K562 (cell line): ENCODE measurements around the gene ZNF774. TPM values are rescaled to one million over a fixed set of nuclear protein-coding genes. Genes with fewer than 3 reads are reported as not detected.

Experiments used
- ATAC-seq: fragments of 200-7000 bp; cut with Tn5 transposase; 3 replicates; pipeline ENCODE4 v1.9.1; 2020; ENCODE audit warnings: moderate library complexity
- BruUV-seq: library from RNA; stranded (reverse); fragments of 400-500 nt; replicated peaks from 2 replicates; lab custom pipeline; 2021; lab: Mats Ljungman, UMichigan
- CTCF ChIA-PET: fragments of 300-600 bp; formaldehyde crosslinking; extraction: SDS; loops from one replicate; lab custom pipeline; 2021; ENCODE audit warnings: low intra/inter-chr PET ratio; lab: Yijun Ruan, JAX
- POLR2A ChIA-PET: fragments of 300-600, 350-650 bp; sonication (Branson Sonifier 250); formaldehyde crosslinking; extraction: SDS; loops from one replicate; lab custom pipeline; 2021; ENCODE audit warnings: antibody characterized with exemption, inconsistent platforms; lab: Yijun Ruan, JAX
- DNase-seq, 4 experiments: peaks; one replicate each; pipeline versions ENCODE4 v3.0.0 to v3.0.0-alpha.2; 2011 to 2018; ENCODE audit warnings: low spot score in 3 of 4, mixed read lengths in 3 of 4; ENCODE audit errors: extremely low read depth in 1 of 4
- FAIRE-seq: peaks from 2 replicates; lab custom pipeline; 2011; peaks lifted over from hg19 to GRCh38; lab: Jason Lieb, UNC
- H2AFZ ChIP-seq: 2 replicates; pipeline ENCODE4 v1.6.0; 2011; ENCODE audit warnings: low read depth, low read length, control low read depth, inconsistent platforms
- H3K27ac ChIP-seq: fragments of 200-600 bp; 3 replicates; pipeline ENCODE4 v1.8.0; 2011; ENCODE audit warnings: low read depth, mild to moderate bottlenecking, control low read depth, inconsistent platforms, low read length, moderate library complexity, mixed read lengths; ENCODE audit errors: extremely low read depth
- H3K27me3 ChIP-seq, 2 experiments: fragments of 300-600 bp in 1 of 2; 2 replicates in 1 of 2; 3 replicates in 1 of 2; pipeline versions ENCODE4 v1.6.0 to v1.8.0; 2011; ENCODE audit warnings: inconsistent platforms in 2 of 2, low read length in 2 of 2, mild to moderate bottlenecking in 1 of 2, mixed read lengths in 1 of 2, moderate library complexity in 1 of 2; ENCODE audit not compliant: control insufficient read depth in 2 of 2, insufficient read depth in 2 of 2
- H3K36me3 ChIP-seq: fragments of 300-600 bp; 3 replicates; pipeline ENCODE4 v1.8.0; 2011; ENCODE audit warnings: mild to moderate bottlenecking, low read length, inconsistent platforms; ENCODE audit not compliant: control insufficient read depth, insufficient read depth
- H3K4me1 ChIP-seq, 2 experiments: fragments of 200-600 bp in 1 of 2; replicated peaks in 1 of 2; 2 replicates in 1 of 2; 3 replicates in 1 of 2; pipeline versions ENCODE4 v1.5.1 to v1.8.0; 2011; ENCODE audit warnings: inconsistent platforms in 2 of 2, low read length in 2 of 2, mild to moderate bottlenecking in 1 of 2, mixed read lengths in 1 of 2, moderate library complexity in 1 of 2; ENCODE audit not compliant: control insufficient read depth in 2 of 2, insufficient read depth in 2 of 2
- H3K4me2 ChIP-seq: 2 replicates; pipeline ENCODE4 v1.6.1; 2011; ENCODE audit warnings: low read length, control low read depth, inconsistent platforms, mixed read lengths; ENCODE audit not compliant: insufficient read depth
- H3K4me3 ChIP-seq: fragments of 200-600 bp; sonication (generic), shearing (Covaris generic); 2 replicates; pipeline ENCODE4 v1.5.1; 2016; ENCODE audit warnings: control low read depth, inconsistent platforms
- H3K79me2 ChIP-seq: fragments of 200-600 bp; 3 replicates; pipeline ENCODE4 v1.8.0; 2011; ENCODE audit warnings: low read length, inconsistent platforms; ENCODE audit not compliant: control insufficient read depth, insufficient read depth
- H3K9ac ChIP-seq, 2 experiments: 2 replicates each; pipeline versions ENCODE4 v1.6.0 to v1.6.1; 2011; ENCODE audit warnings: low read depth in 2 of 2, low read length in 2 of 2, control low read depth in 1 of 2, inconsistent platforms in 1 of 2, mild to moderate bottlenecking in 1 of 2, mixed read lengths in 1 of 2; ENCODE audit not compliant: insufficient read depth in 1 of 2
- H3K9me1 ChIP-seq: one replicate; pipeline ENCODE4 v1.6.0; 2011; ENCODE audit warnings: inconsistent platforms, mild to moderate bottlenecking, low read length, moderate library complexity; ENCODE audit not compliant: control insufficient read depth, insufficient read depth
- H3K9me3 ChIP-seq: replicated peaks from 2 replicates; pipeline ENCODE4 v1.5.1; 2011; ENCODE audit warnings: low read depth, low read length, inconsistent platforms; ENCODE audit not compliant: control insufficient read depth, insufficient read depth
- H4K20me1 ChIP-seq: replicated peaks from 2 replicates; pipeline ENCODE4 v1.6.1; 2011; ENCODE audit warnings: low read length, inconsistent platforms, mixed read lengths; ENCODE audit not compliant: control insufficient read depth, insufficient read depth
- E2F6 ChIP-seq, 2 experiments: IDR thresholded peaks; 2 replicates each; pipeline ENCODE4 v1.6.1; 2011; ENCODE audit warnings: borderline replicate concordance in 1 of 2, control low read depth in 1 of 2, low read depth in 1 of 2, low read length in 1 of 2, mild to moderate bottlenecking in 1 of 2, mixed read lengths in 1 of 2, moderate library complexity in 1 of 2; ENCODE audit not compliant: insufficient read depth in 1 of 2, insufficient read length in 1 of 2, poor library complexity in 1 of 2, severe bottlenecking in 1 of 2; ENCODE audit errors: extremely low read depth in 1 of 2
- EGR1 ChIP-seq: fragments of 450-650 bp; conservative IDR thresholded peaks from 2 replicates; pipeline ENCODE4 v1.6.1; 2017; ENCODE audit warnings: mild to moderate bottlenecking
- GATA2 ChIP-seq: sonication (generic); formaldehyde crosslinking; IDR thresholded peaks from 2 replicates; pipeline ENCODE4 v1.4.0; 2020; ENCODE audit warnings: mild to moderate bottlenecking, missing genetic modification reagents
- GATAD2A ChIP-seq: fragments of 450-650 bp; IDR thresholded peaks from 2 replicates; pipeline ENCODE4 v1.6.1; 2017
- HOXB6 ChIP-seq: fragments of 250-450 bp; sonication (Bioruptor Pico); IDR thresholded peaks from 2 replicates; pipeline ENCODE4 v1.5.1; 2022; ENCODE audit warnings: mild to moderate bottlenecking, borderline replicate concordance
- KLF10 ChIP-seq: fragments of 250-450 bp; sonication (Bioruptor Pico); IDR thresholded peaks from 2 replicates; pipeline ENCODE4 v1.6.1; 2021; ENCODE audit warnings: matching md5 sums
- MAZ ChIP-seq, 2 experiments: fragments of 450-650 bp in 1 of 2; sonication (generic) in 1 of 2; formaldehyde crosslinking; IDR thresholded peaks in 1 of 2; conservative IDR thresholded peaks in 1 of 2; 2 replicates each; pipeline versions ENCODE4 v1.4.0 to v1.5.0; 2020; ENCODE audit warnings: mild to moderate bottlenecking in 1 of 2, missing genetic modification reagents in 1 of 2
- RBM14 ChIP-seq: fragments of 200-400 bp; formaldehyde crosslinking; IDR thresholded peaks from 2 replicates; pipeline ENCODE4 v1.6.1; 2018; ENCODE audit warnings: low read depth, mild to moderate bottlenecking, low read length, moderate library complexity, borderline replicate concordance; ENCODE audit not compliant: insufficient read depth
- RBM22 ChIP-seq: fragments of 200-400 bp; formaldehyde crosslinking; IDR thresholded peaks from 2 replicates; pipeline ENCODE4 v1.6.1; 2018; ENCODE audit warnings: low read length, low read depth; ENCODE audit not compliant: poor library complexity, severe bottlenecking
- SMAD4 ChIP-seq: fragments of 250-450 bp; sonication (Bioruptor Pico); conservative IDR thresholded peaks from 2 replicates; pipeline ENCODE4 v1.8.0; 2021; ENCODE audit warnings: inconsistent platforms, mild to moderate bottlenecking, moderate library complexity
- SREBF1 ChIP-seq: fragments of 150-350 bp; IDR thresholded peaks from 2 replicates; pipeline ENCODE4 v1.6.1; 2014; ENCODE audit warnings: antibody characterized with exemption, low read depth, low read length, borderline replicate concordance
- STAG1 ChIP-seq: sonication (generic); formaldehyde crosslinking; IDR thresholded peaks from 2 replicates; pipeline ENCODE4 v1.5.0; 2020; ENCODE audit warnings: missing genetic modification reagents, borderline replicate concordance
- ZNF431 ChIP-seq: sonication (generic); formaldehyde crosslinking; IDR thresholded peaks from 2 replicates; pipeline ENCODE4 v1.8.0; 2022; ENCODE audit warnings: mild to moderate bottlenecking, missing genetic modification reagents
- WGBS: fragments of 100-300 bp; shearing (Covaris generic); methylation state at CpG from one replicate; pipeline ENCODE4 v1.1.6; 2016; ENCODE audit warnings: low coverage, mixed read lengths; ENCODE audit not compliant: insufficient coverage; ENCODE audit errors: missing lambda C conversion rate; 5-methylcytosine and 5-hydroxymethylcytosine counted together
- in situ Hi-C: fragments of 300-500 bp; cut with MboI; formaldehyde crosslinking; loops from 4 replicates; pipeline ENCODE4 v1.15.0; 2018; ENCODE audit warnings: inconsistent platforms, mixed read lengths
- intact Hi-C: fragments of 100-400 bp; cut with micrococcal nuclease; formaldehyde crosslinking; loops from 2 replicates; pipeline ENCODE4 v1.14.2; 2022
- polyA plus RNA-seq, 8 experiments: library from polyadenylated mRNA; depleted of rRNA in 4 of 8; stranded (reverse) in 5 of 8; unstranded in 3 of 8; fragments of >200 nt; fragmentation: Nextera tagmentation in 2 of 8; fragmentation: Illumina TruSeq in 1 of 8; extraction: Ambion mirVana in 2 of 8; extraction: Trizol in 1 of 8; gene quantifications; 2 replicates each; pipeline versions ENCODE4 v1.2.1 to v1.2.3, GENCODE V29; 2011 to 2014; ENCODE audit warnings: inconsistent platforms in 1 of 8, missing spikeins in 1 of 8
- total RNA-seq, 7 experiments: library from RNA; depleted of rRNA in 6 of 7; stranded (reverse); fragments of >200 nt in 6 of 7; fragmentation: Illumina TruSeq in 2 of 7; extraction: Trizol in 2 of 7; gene quantifications; 2 replicates each; pipeline versions ENCODE4 v1.2.1 to v1.2.3, GENCODE V29; 2011 to 2021; ENCODE audit warnings: low replicate concordance in 1 of 7
- TF ChIP-seq, protein P1 (sequence below): fragments of 450-650 bp; IDR thresholded peaks from 2 replicates; pipeline ENCODE4 v1.6.1; 2016; ENCODE audit warnings: borderline replicate concordance
- TF ChIP-seq, protein P2 (sequence below): fragments of 200-400 bp; formaldehyde crosslinking; IDR thresholded peaks from 2 replicates; pipeline ENCODE4 v1.6.1; 2017; ENCODE audit warnings: mild to moderate bottlenecking, low read depth, low read length, moderate library complexity
- TF ChIP-seq, protein P3 (sequence below): fragments of 450-650 bp; formaldehyde crosslinking; IDR thresholded peaks from 2 replicates; pipeline ENCODE4 v1.4.0; 2020; ENCODE audit warnings: mild to moderate bottlenecking, moderate library complexity

The ZNF774 gene
- total and polyA plus RNA-seq, 9 of the 15 experiments (the other 6 are each of a cell fraction or from before 2014, with no cell fraction given) = 0.32 to 2.0 (median 1.2) TPM

GRCh38 chr15:90334304-90334731, 17.8 kb upstream of the ZNF774 start:
- H3K27me3 ChIP-seq = no peaks in the 10 kb centered on the region
- H3K27ac ChIP-seq = no peak overlapping the region
- WGBS = 25% methylated on average over 3 of the region's 3 CpGs
- DNase-seq = no peak
- no peaks in the 10 kb centered on the region for H3K36me3 ChIP-seq
- no peak for ATAC-seq
- POLR2A ChIA-PET = no interaction called here
- H3K9ac ChIP-seq = no peak overlapping the region
- H3K4me2 ChIP-seq = no peak overlapping the region
- no peaks in the 10 kb centered on the region for H3K9me3 ChIP-seq
- BruUV-seq = no TSS peak
- no peaks in the 10 kb centered on the region for H3K9me1 ChIP-seq
- CTCF ChIA-PET = no interaction called here
- peaks cover 4 to 6% of the 10 kb centered on the region in 2 experiments; a peak in 3 of 5 replicates for H3K4me1 ChIP-seq
- H3K79me2 ChIP-seq = no peaks in the 10 kb centered on the region
- in situ Hi-C loops (no loop called here), intact Hi-C loops (no loop called here)
- no peaks in the 10 kb centered on the region for H4K20me1 ChIP-seq
- FAIRE-seq = no peak
- H2AFZ ChIP-seq = no peak overlapping the region
- H3K4me3 ChIP-seq = no peak overlapping the region
- TF ChIP-seq HOXB6 (CRISPR knock-in tag) (no peak), SMAD4 (CRISPR knock-in tag) (no peak), SREBF1 (no peak), MAZ (CRISPR knock-in tag; conservative IDR thresholded peaks at IDR 0.05 in 1 of 2, IDR thresholded peaks at IDR 0.05 in 1 of 2) (no peak), STAG1 (CRISPR knock-in tag) (no peak), RBM14 (no peak), GATA2 (CRISPR knock-in tag) (no peak), GATAD2A (no peak), E2F6 (IDR thresholded peaks at IDR 0.05; ENCODE audit: borderline replicate concordance in 1 of 2, extremely low read depth in 1 of 2, insufficient read depth in 1 of 2, insufficient read length in 1 of 2, low read depth in 1 of 2, low read length in 1 of 2, poor library complexity in 1 of 2, severe bottlenecking in 1 of 2) (no peak), EGR1 (no peak), RBM22 (no peak), KLF10 (CRISPR knock-in tag) (no peak), ZNF431 (CRISPR knock-in tag) (no peak)
- TF ChIP-seq, protein P1, sequence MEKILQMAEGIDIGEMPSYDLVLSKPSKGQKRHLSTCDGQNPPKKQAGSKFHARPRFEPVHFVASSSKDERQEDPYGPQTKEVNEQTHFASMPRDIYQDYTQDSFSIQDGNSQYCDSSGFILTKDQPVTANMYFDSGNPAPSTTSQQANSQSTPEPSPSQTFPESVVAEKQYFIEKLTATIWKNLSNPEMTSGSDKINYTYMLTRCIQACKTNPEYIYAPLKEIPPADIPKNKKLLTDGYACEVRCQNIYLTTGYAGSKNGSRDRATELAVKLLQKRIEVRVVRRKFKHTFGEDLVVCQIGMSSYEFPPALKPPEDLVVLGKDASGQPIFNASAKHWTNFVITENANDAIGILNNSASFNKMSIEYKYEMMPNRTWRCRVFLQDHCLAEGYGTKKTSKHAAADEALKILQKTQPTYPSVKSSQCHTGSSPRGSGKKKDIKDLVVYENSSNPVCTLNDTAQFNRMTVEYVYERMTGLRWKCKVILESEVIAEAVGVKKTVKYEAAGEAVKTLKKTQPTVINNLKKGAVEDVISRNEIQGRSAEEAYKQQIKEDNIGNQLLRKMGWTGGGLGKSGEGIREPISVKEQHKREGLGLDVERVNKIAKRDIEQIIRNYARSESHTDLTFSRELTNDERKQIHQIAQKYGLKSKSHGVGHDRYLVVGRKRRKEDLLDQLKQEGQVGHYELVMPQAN = no peak
- TF ChIP-seq, protein P2, sequence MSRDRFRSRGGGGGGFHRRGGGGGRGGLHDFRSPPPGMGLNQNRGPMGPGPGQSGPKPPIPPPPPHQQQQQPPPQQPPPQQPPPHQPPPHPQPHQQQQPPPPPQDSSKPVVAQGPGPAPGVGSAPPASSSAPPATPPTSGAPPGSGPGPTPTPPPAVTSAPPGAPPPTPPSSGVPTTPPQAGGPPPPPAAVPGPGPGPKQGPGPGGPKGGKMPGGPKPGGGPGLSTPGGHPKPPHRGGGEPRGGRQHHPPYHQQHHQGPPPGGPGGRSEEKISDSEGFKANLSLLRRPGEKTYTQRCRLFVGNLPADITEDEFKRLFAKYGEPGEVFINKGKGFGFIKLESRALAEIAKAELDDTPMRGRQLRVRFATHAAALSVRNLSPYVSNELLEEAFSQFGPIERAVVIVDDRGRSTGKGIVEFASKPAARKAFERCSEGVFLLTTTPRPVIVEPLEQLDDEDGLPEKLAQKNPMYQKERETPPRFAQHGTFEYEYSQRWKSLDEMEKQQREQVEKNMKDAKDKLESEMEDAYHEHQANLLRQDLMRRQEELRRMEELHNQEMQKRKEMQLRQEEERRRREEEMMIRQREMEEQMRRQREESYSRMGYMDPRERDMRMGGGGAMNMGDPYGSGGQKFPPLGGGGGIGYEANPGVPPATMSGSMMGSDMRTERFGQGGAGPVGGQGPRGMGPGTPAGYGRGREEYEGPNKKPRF = no peak
- TF ChIP-seq, protein P3, sequence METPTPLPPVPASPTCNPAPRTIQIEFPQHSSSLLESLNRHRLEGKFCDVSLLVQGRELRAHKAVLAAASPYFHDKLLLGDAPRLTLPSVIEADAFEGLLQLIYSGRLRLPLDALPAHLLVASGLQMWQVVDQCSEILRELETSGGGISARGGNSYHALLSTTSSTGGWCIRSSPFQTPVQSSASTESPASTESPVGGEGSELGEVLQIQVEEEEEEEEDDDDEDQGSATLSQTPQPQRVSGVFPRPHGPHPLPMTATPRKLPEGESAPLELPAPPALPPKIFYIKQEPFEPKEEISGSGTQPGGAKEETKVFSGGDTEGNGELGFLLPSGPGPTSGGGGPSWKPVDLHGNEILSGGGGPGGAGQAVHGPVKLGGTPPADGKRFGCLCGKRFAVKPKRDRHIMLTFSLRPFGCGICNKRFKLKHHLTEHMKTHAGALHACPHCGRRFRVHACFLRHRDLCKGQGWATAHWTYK = no peak
